ENCODE data around the gene RGS7.
"Not testable (repeated sequence)": the region's sequence is repeated elsewhere in the genome, so short reads cannot be mapped to it uniquely, and the experiment has no call there.

The RGS7 gene

DNA sequence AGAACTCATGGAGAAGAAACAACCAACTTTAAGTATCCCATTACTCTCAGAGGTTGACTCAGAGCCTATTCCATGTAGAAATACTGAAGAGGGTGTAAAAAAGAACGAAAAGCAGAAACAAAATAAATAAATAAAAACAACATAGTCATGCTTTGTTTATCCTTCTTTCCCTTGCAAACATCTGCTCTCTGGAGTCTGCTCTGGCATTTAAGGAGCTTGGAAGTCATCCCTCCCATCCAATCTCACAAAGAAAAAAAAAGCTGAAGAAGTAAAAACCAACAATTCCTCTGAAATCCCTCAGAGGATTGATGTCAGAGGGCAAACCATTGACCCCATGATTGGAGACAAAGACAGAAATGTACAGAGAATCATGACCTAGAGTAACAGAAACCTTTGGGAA, 442.5 kb downstream of the RGS7 start:
- no peak for DNase-seq (ENCODE audit: low spot score)

DNA sequence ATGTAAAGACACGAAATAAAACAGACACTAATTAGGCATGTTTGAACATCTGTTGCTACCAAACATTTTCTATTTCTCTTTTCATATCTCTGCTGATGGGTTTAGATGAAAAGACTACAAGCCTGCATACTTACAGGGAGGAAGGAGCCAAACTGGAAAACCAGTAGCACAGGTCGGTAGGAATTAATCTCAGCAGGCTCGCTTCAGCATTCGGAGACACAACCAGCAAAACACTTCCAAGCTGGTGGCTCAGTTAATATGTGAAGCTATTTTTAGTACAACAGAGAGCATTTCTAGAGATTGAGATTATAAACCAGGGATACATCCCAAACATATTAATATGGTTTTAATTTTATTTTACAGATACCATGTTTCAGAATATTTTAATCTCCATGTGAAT, 444.2 kb downstream of the RGS7 start:
- no peak for DNase-seq (ENCODE audit: low spot score)

DNA sequence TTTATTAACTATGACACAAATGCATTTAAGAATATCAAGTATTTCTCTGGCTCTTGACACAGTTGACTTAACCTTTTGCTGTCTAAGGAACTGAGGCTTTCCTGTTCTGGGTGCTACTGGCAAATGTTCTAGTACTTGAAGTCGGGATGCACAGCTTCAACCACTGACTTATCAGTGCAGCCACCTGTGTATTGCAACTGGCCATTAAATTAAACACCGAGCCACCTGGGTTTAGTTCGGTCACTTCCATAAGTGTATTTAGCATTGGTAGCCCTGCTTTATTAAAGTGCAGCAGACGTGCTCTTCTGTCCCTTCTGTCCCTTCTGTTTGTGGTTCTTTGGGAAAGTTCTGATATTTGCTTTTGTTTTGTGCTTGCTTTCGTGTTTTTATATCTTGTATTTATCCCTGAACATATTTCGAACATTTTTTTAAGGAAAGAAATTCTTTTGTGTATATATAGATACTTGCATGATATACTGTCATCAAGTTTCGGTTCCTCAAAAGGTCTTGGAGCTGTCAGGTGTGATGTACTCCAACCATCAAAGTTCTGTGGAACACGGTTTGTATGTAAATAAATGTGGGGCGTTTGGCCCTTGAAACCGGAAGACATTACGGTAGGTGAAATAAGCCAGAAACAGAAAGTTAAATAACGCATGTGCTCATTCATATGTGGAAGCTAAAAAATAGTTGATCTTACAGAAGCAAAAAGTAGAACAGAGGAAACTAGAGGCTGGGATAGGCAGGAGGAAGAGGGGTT, 447.1 kb downstream of the RGS7 start:
- no peak for DNase-seq (ENCODE audit: low spot score)

DNA sequence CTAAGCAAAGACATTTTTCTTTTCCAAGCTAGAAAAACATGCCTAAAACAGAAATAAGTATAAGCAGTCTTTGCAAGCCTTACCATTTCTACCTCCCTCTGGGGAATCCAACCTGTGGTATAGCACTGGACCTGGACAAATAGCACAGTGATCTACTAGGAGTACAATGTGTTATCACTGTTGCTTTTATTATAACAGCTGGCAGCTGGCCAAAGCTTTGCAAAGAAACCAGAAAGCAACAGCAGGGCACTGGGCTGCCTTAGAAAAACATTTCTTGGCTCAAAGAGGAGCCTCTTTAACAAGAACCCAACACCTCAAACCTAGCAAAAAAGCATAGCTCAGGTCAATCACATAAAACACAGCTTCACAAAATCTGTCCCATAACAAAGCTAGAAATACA, 450.5 kb downstream of the RGS7 start:
- no peak for DNase-seq (ENCODE audit: low spot score)

DNA sequence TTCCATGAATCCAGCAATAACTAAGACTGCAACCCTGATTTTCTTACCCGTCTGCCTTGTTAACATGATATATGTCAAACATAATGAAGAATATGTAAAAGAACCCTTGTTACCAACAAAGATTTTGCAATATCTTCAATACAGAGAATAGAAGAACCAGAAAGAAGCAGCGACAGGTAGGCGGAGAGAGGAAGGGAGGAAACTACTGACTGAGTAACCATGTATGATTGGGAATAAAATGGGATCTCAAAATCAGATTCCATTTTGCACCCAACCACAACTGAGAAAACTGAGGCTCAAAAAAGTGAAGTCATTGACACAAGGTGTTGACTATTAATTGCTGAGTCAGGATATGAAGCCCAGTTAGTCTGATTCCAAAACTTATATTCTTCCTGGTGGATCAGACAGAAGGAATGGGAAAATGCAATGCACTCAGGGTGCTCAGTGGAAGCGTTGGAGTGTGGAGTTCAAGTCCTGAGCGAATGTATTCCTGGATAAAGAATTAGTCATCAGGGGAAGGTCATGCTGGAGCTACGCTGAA, 451.7 kb downstream of the RGS7 start:
- no peak for DNase-seq (ENCODE audit: low spot score)

DNA sequence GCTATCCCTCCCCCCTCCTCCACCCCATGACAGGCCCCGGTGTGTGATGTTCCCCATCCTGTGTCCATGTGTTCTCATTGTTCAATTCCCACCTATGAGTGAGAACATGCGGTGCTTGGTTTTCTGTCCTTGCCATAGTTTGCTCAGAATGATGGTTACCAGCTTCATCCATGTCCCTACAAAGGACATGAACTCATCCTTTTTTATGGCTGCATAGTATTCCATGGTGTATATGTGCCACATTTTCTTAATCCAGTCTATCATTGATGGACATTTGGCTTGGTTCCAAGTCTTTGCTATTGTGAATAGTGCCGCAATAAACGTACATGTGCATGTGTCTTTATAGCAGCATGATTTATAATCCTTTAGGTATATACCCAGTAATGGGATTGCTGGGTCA, 461.6 kb downstream of the RGS7 start:
- DNase-seq (ENCODE audit: low spot score) = not testable (repeated sequence)

DNA sequence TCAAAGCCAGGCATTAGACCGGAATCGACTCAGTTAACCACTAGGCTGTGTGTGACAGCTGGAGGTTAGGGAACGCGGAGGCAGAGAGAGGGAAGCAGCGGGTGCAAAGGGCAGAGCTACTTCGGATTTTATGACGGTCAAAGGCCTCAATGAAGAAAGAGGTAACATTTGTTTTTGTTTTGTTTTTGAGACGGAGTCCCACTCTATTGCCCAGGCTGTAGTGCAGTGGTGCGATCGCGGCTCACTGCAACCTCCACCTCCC, 468.3 kb downstream of the RGS7 start:
- no peak for DNase-seq (ENCODE audit: low spot score)

DNA sequence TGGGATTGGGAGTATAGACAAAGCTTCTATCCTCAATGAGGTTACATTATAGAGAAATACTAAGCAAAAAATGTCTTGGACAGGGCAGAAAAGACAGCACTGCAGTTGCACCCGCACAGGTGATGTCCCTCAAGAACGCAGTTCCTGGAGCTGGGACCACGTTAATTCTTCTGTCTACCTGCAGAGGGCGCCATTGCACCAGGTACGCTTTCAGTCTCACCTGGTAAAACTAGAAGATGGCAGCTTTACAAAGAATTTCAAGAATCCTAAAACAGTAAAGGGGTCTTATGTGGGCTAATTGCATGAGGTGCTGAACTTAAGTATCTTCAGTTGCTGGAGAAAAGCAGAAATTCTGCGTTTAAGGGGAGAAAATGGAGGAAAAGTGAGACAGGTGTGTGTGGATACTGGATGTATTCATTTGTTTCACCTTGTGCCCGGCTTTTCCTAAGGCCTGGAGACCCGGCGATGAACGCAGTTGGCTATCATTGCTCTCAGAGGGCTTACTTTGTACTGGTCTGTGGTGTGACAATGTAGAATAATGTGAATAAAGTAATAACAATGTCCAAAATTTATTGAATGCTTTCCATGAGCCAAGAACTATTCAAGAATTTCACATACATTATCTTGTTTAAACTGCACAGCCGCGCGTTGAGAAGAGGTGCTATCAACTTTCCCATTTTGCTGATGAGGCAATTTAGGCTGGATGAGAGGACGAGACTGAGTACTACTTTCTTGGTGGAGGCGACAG, 468.8 kb downstream of the RGS7 start:
- peak; percentile 14 for DNase-seq (ENCODE audit: low spot score)

DNA sequence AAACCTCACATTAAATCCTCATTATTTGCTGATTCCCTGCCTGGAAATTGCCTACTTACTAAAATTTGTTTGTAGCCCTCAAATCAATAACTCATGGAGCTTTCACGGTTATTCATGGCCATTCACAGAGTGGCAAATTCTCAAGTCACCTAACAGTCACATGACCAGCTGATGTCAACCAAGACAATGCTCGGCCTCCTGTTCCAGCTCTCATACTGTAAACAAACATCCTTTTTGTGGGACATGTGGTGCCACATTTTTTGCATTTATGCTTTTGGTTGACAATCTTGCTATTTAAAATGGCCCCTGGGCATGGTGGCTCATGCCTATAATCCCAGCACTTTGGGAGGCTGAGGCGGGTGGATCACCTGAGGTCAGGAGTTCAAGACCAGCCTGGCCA, 473.5 kb downstream of the RGS7 start:
- DNase-seq (ENCODE audit: low spot score) = no peak

DNA sequence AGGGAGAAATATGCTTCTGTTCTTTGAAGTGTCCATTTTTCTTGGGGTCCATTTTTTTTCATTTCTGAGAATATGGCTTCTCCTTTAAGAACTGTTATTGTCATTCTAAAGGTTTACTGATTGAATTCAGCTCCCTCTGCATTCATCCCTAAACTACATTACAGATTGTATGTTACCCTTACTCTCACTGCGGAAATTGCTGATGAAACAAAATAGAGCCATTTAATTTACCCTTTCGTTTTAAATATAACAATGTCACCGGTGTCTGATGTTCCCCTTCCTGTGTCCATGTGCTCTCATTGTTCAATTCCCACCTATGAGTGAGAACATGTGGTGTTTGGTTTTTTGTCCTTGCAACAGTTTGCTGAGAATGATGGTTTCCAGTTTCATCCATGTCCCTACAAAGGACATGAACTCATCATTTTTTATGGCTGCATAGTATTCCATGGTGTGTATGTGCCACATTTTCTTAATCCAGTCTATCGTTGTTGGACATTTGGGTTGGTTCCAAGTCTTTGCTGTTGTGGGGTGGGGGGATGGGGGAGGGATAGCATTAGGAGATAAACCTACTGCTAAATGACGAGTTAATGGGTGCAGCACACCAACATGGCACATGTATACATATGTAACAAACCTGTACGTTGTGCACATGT, 474.2 kb downstream of the RGS7 start:
- DNase-seq (ENCODE audit: low spot score) = not testable (repeated sequence)

DNA sequence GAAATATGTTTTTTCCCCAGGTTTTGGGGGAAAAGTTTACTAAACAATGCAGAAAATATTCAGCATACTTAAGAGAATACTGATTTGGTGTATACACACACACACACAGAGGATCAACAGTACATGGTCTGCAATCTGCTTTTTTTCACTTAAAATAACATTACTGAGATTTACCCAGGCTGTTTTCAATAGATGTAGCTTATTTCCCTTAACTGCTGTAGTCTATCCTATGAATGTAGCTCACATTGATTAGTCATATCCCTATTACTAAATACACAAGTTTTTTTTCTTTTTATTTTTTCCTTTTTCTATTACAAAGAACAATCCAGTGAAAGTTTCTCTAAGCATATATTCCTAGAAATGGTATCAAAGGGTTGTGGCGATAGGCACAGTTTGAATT, 478.4 kb downstream of the RGS7 start:
- no peak for DNase-seq (ENCODE audit: low spot score)

DNA sequence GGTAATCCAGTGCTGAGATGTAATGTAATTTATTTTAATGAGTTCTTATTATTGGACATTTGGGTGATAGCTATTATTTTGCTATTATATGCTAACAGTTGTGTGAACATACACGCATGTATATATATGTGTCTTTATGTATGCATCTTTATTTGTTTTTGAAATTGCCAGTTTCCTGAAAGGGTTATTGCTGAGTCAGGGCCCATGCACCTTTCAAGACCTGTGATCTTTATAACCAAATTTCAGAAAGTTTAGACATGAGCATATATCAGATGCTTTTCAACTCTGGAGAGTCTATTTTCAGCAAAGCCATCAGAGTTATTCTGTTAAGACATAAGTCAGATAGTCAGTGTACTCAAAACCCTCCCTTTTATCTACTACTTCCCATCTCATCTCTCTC, 479.4 kb downstream of the RGS7 start:
- DNase-seq (ENCODE audit: low spot score) = no peak

DNA sequence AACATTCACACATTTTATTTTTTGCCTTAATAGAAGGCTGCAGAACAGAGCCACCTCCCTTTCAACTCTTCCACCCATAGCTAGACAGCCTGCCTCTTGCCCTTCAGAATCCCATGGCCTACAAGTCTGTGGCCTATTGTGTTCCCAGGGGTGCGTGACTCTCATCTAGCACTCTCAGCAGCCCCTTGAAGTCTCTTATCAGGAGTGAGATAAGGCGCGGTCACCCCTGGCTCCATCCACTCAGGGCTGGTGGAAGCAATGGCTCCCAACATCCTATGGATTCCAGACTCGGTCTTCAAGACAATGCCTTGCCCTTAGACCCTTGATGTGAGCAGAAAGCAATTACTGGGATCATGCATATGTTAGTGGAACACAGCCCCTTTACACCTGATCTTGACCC, 480.9 kb downstream of the RGS7 start:
- no peak for DNase-seq (ENCODE audit: low spot score)

DNA sequence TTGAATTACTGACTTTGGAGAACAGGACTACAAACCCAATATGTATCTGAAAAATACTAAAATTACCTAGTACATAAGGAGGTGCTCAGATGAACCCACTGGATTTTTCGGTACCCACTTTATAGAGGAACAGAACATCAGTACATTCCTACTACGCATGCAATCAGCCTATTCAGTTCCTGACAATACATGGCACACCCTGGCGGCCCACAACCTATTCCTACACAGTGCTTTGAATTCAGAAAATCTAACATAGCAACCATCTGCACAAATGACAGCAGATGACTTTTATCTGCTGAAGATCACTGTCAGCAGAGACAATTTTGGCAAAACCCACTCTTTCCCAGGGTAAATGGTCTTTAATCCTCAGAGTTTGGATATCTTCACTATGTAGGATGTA, 487.9 kb downstream of the RGS7 start:
- no peak for DNase-seq (ENCODE audit: low spot score)

DNA sequence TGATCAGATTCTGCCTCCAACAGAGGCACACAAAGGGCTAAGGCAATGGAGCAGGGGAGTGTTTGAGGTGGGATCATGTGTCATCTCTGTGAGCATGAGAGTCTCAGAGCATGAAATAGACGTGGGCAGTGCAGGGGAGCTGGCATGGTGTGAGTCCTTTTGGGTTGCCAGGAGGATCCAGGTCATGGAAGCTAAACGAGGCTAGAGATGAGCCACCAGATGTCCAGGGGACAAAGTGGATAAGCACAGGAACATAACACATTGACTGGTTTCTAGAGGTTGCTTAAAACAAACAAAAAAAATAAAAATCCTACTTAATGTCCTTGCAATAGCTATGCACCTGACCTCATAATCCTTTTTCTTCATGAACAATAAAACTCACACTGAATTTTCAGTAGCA, 490.3 kb downstream of the RGS7 start:
- DNase-seq (ENCODE audit: low spot score) = no peak

DNA sequence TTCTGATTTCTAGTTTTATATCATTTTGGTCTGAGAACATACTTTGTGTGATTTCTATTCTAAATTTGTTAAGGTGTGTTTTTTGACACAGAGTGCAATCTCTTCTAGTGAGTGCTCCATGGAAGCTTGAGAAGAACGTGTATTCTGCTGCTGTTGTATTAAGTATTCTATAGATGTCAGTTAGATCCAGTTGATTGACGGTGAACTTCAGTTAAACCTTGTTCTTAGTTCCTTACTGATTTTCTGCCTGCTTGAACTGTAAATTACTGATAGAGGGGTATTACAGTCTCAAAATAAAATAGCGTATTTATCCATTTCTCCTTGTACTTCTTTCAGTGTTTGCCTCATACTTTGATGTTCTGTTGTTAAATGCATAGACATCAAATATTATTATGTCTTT, 497.0 kb downstream of the RGS7 start:
- no peak for DNase-seq (ENCODE audit: low spot score)

DNA sequence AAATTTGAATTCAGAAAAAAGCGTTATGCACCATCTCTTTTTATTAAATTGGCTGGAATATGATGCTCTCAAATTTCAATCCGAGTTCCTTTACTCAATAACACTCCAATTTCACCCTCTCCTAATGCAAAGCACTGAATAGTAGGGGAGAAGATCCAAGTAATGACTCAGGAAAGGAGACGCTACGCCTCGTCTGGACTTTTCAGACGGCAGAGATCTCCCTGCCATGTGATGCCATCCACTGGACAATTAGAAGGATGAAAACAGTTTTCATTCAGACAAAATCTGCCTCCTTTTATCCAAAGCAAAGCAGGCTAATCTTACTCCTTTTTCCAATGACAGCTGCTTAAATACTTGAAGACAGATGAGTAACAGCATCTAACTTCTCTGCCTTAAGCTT, 502.6 kb downstream of the RGS7 start:
- DNase-seq (ENCODE audit: low spot score) = no peak

DNA sequence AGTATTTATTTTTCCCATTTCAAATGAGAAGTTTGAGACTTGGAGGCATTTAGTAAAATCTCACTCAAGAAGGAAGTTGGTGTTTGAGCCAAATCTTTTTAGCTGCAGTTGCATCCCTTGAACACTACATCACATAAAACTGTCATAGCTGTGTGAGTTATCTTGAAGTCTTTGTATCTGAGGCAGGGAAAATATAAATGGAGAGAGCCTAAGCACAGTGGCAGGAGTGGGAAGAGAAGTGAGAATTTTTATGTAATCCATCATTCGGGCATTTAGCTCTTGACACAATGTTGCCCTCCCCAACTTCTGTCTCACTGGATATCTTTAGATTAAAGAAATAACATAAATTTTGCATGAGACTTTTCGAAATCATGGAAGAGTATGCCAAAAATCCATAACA, 509.7 kb downstream of the RGS7 start:
- no peak for DNase-seq (ENCODE audit: low spot score)

DNA sequence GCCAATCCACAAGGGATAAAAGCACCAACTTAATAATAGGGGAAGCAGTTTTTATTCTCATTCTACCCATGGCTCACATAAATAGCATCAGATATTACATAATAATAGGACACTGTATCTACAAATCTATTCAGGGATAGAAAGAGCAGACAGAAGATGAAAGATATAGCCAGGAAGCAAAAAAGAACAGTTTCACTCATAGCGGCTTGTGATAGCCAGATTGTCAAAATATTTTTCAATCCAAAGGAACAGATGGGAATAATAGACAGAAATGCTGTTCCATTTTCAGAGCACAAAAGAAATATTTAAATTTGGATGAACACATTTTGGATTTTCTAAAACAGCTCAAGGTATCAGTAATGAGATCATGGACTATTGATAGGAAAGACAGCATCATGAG, 512.5 kb downstream of the RGS7 start:
- DNase-seq (ENCODE audit: low spot score) = no peak

DNA sequence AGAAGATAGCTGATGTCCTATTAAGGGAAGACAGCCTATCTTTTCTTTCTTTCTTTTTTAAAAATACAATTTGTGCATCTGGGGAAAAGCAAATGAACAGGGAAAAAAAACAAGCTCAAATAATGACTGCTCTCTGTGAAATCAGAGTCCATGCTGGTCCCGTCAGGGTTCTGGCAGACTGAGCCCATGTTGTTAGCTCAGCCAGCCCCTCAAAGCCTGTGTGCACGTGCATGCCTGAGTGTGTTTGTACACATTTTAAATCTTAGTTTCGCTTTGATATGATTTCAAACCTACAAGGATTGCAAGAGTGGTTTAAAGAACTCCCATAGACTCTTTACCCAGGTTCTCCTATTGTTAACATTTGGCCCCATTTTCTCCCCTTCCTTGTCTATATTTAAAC, 513.2 kb downstream of the RGS7 start:
- no peak for DNase-seq (ENCODE audit: low spot score)

DNA sequence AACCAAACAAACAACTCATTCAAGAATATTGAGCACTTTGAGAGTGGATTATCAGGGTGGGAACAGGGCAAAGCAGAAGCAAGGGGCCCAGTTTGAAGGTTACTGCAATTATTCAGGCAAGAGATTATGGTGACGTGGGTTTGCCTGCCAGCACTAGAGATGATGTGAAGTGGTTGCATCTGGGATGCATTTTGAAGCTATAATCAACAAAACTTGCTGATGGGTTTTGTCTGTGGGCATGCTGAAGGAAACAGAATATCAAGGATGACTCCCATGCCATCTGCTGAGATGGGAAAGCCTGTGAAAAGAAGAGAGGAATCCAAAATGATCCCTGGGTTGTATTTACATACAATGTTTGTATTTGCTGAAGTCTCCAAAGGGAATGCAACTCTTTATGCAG, 520.7 kb downstream of the RGS7 start:
- no peak for DNase-seq (ENCODE audit: low spot score)

DNA sequence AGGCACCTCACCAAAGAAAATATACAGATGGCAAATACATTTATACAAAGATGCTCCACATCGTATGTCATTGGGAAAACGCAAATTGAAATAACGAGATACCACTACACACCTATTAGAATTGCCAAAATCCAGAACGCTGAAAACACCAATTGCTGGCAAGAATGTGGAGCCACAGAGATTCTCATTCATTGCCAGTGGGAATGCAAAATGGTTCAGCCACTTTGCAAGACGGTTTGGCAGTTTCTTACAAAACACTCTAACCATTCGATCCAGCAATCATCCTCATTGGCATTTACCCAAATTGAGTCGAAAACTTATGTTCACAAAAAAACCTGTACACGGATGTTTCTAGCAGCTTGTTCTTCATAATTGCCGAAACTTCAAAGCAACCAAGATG, 521.7 kb downstream of the RGS7 start:
- no peak for DNase-seq (ENCODE audit: low spot score)

DNA sequence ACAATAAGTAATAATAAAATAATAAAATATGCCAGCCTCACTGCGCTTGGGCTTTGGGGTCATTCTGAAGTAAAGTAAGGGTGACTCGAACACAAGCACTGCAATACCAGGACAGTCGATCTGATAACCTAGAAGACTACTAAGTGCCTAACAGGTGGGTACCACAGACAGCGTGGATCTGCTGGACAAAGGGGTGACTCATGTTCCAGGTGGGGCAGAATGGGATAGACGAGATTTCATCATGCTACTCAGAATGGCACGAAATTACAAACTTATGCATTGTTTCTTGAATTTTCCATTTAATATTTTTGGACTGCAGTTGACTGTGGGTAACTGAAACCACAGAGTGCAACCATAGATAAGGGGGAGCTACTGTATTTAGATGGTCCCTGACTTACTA, 523.9 kb downstream of the RGS7 start:
- DNase-seq (ENCODE audit: low spot score) = no peak

All from HuH-7.5 (cell line).